GM12878 (cell line): ENCODE results near the gene BLCAP. TPM values are rescaled to one million over a fixed set of nuclear protein-coding genes. Genes with fewer than 3 reads are reported as not detected.

ENCODE experiments used
- BCL11A ChIP-seq: IDR thresholded peaks from 2 replicates; pipeline ENCODE4 v1.6.1; 2011; ENCODE audit warnings: low read depth, low read length
- BMI1 ChIP-seq: fragments of 450-650 bp; IDR thresholded peaks from 2 replicates; pipeline ENCODE4 v1.6.1; 2016; ENCODE audit warnings: mild to moderate bottlenecking, moderate library complexity, borderline replicate concordance
- CEBPB ChIP-seq, 2 experiments: fragments of 150-350 bp in 1 of 2; IDR thresholded peaks; 2 replicates each; pipeline ENCODE4 v1.6.1; 2012 to 2014; ENCODE audit warnings: low read depth in 2 of 2, low read length in 2 of 2, borderline replicate concordance in 1 of 2, inconsistent platforms in 1 of 2
- CREB1 ChIP-seq: IDR thresholded peaks from 2 replicates; pipeline ENCODE4 v1.6.1; 2012; ENCODE audit warnings: low read depth, mild to moderate bottlenecking, inconsistent platforms
- ESRRA ChIP-seq: IDR thresholded peaks from 2 replicates; pipeline ENCODE4 v1.6.1; 2012; ENCODE audit warnings: mild to moderate bottlenecking, low read length, improper control_type of control experiment
- ETV6 ChIP-seq, 2 experiments: fragments of 450-650 bp in 1 of 2; IDR thresholded peaks in 1 of 2; conservative IDR thresholded peaks in 1 of 2; 2 replicates each; pipeline ENCODE4 v1.6.1; 2014; ENCODE audit warnings: antibody characterized with exemption in 1 of 2, borderline replicate concordance in 1 of 2, low read depth in 1 of 2, mild to moderate bottlenecking in 1 of 2, moderate library complexity in 1 of 2
- IKZF2 ChIP-seq, 2 experiments: fragments of 450-650 bp; IDR thresholded peaks; 2 replicates each; pipeline ENCODE4 v1.6.1; 2017; ENCODE audit warnings: mild to moderate bottlenecking in 2 of 2, moderate library complexity in 2 of 2
- LARP7 ChIP-seq: fragments of 450-650 bp; IDR thresholded peaks from 2 replicates; pipeline ENCODE4 v1.6.1; 2017; ENCODE audit warnings: mild to moderate bottlenecking
- MTA3 ChIP-seq: IDR thresholded peaks from 2 replicates; pipeline ENCODE4 v1.6.1; 2012; ENCODE audit warnings: low read length, inconsistent platforms, borderline replicate concordance
- MYB ChIP-seq: fragments of 150-350 bp; IDR thresholded peaks from 2 replicates; pipeline ENCODE4 v1.6.1; 2014; ENCODE audit warnings: mild to moderate bottlenecking, low read depth, low read length, borderline replicate concordance
- NR2C1 ChIP-seq: fragments of 450-650 bp; IDR thresholded peaks from 2 replicates; pipeline ENCODE4 v1.6.1; 2017; ENCODE audit warnings: antibody characterized with exemption, mild to moderate bottlenecking, moderate library complexity
- PAX5 ChIP-seq: IDR thresholded peaks from 2 replicates; pipeline ENCODE4 v1.6.1; 2011; ENCODE audit warnings: low read depth, low read length, borderline replicate concordance
- PAX8 ChIP-seq: fragments of 450-650 bp; IDR thresholded peaks from 2 replicates; pipeline ENCODE4 v1.6.1; 2017; ENCODE audit warnings: mild to moderate bottlenecking, moderate library complexity
- RBBP5 ChIP-seq: fragments of 200-600 bp; sonication (generic); conservative IDR thresholded peaks from 2 replicates; pipeline ENCODE4 v1.6.1; 2016
- RCOR1 ChIP-seq: conservative IDR thresholded peaks from 2 replicates; pipeline ENCODE4 v1.6.1; 2012; ENCODE audit warnings: low read depth, low read length, improper control_type of control experiment
- RELB ChIP-seq: fragments of 450-650 bp; IDR thresholded peaks from 2 replicates; pipeline ENCODE4 v1.6.1; 2017; ENCODE audit warnings: low read depth, mild to moderate bottlenecking, moderate library complexity
- SIX5 ChIP-seq: IDR thresholded peaks from 2 replicates; pipeline ENCODE4 v1.6.1; 2011; ENCODE audit warnings: mild to moderate bottlenecking, low read depth, low read length, moderate library complexity; ENCODE audit not compliant: severe bottlenecking
- SMC3 ChIP-seq: IDR thresholded peaks from 2 replicates; pipeline ENCODE4 v1.6.1; 2011; ENCODE audit warnings: low read length, improper control_type of control experiment, borderline replicate concordance
- SREBF2 ChIP-seq: IDR thresholded peaks from 2 replicates; pipeline ENCODE4 v1.6.1; 2012; ENCODE audit warnings: mild to moderate bottlenecking, low read length
- SRF ChIP-seq, 2 experiments: IDR thresholded peaks; 2 replicates each; pipeline ENCODE4 v1.6.1; 2011; ENCODE audit warnings: low read depth in 2 of 2, low read length in 2 of 2, mild to moderate bottlenecking in 1 of 2, moderate library complexity in 1 of 2
- TARDBP ChIP-seq: IDR thresholded peaks from 2 replicates; pipeline ENCODE4 v1.6.1; 2016; ENCODE audit warnings: borderline replicate concordance
- TCF3 ChIP-seq: IDR thresholded peaks from 2 replicates; pipeline ENCODE4 v1.6.1; 2012; ENCODE audit warnings: low read depth, mild to moderate bottlenecking, low read length, borderline replicate concordance; ENCODE audit not compliant: insufficient read depth
- YBX1 ChIP-seq: fragments of 450-650 bp; IDR thresholded peaks from 2 replicates; pipeline ENCODE4 v1.6.1; 2016; ENCODE audit warnings: antibody characterized with exemption
- ZBTB4 ChIP-seq: fragments of 450-650 bp; formaldehyde crosslinking; IDR thresholded peaks from 2 replicates; pipeline ENCODE4 v1.4.0; 2022; ENCODE audit warnings: mild to moderate bottlenecking, moderate library complexity
- ZNF217 ChIP-seq: fragments of 450-650 bp; IDR thresholded peaks from 2 replicates; pipeline ENCODE4 v1.6.1; 2017; ENCODE audit warnings: antibody characterized with exemption, mild to moderate bottlenecking
- ZSCAN29 ChIP-seq: fragments of 450-650 bp; IDR thresholded peaks from 2 replicates; pipeline ENCODE4 v1.6.1; 2017; ENCODE audit warnings: mild to moderate bottlenecking, moderate library complexity
- polyA plus RNA-seq, 11 experiments: library from polyadenylated mRNA; depleted of rRNA in 4 of 11; unstranded in 6 of 11; stranded (reverse) in 5 of 11; fragments of >200 nt; fragmentation: Nextera tagmentation in 4 of 11; fragmentation: Illumina TruSeq in 1 of 11; extraction: Ambion mirVana in 4 of 11; extraction: Trizol in 1 of 11; gene quantifications; 1 replicate in 1 of 11; 2 replicates in 10 of 11; pipeline versions ENCODE4 v1.2.1 to v1.2.3, GENCODE V29; 2011 to 2016; ENCODE audit warnings: inconsistent platforms in 2 of 11, missing spikeins in 2 of 11, low read depth in 1 of 11
- total RNA-seq, 4 experiments: library from RNA; depleted of rRNA in 3 of 4; stranded (reverse); fragments of >200 nt in 3 of 4; fragmentation: Illumina TruSeq in 1 of 4; extraction: Trizol in 1 of 4; gene quantifications; 2 replicates each; pipeline versions ENCODE4 v1.2.1 to v1.2.3, GENCODE V29; 2013 to 2021
- TF ChIP-seq, protein P1 (sequence below): fragments of 450-650 bp; IDR thresholded peaks from 2 replicates; pipeline ENCODE4 v1.6.1; 2014; ENCODE audit warnings: mild to moderate bottlenecking

The BLCAP gene
- total and polyA plus RNA-seq, 10 of the 15 experiments (the other 5 are each of a cell fraction or from before 2014, with no cell fraction given), result 24.6 to 62.3 (median 47.3) TPM

GRCh38 chr20:37534401-37535157, 6.9 kb upstream of the BLCAP start (continued):
- TF ChIP-seq MYB (no peak), ZNF217 (no peak), ETV6 (conservative IDR thresholded peaks at IDR 0.05 in 1 of 2, IDR thresholded peaks at IDR 0.05 in 1 of 2; ENCODE audit: borderline replicate concordance in 1 of 2, low read depth in 1 of 2) (no peak), MTA3 (no peak), CEBPB (IDR thresholded peaks at IDR 0.05; ENCODE audit: borderline replicate concordance in 1 of 2, low read depth in 2 of 2, low read length in 2 of 2) (no peak), ZBTB4 (CRISPR knock-in tag) (no peak), TCF3 (no peak), BCL11A (no peak), RBBP5 (no peak), ESRRA (no peak), ZSCAN29 (no peak), LARP7 (no peak), PAX8 (no peak), RCOR1 (no peak), TARDBP (no peak), SMC3 (peak; percentile 67; the same call in 1 of the 2 replicates), RELB (peak; percentile 85), SREBF2 (no peak), PAX5 (0 out of 2 replicates have a peak, but pooled peaks have one; percentile 18), SRF (IDR thresholded peaks at IDR 0.05; ENCODE audit: low read depth in 2 of 2, low read length in 2 of 2) (0 out of 4 replicates have a peak, but pooled peaks of 1 of the 2 experiments have one; percentile 49), BMI1 (no peak), IKZF2 (IDR thresholded peaks at IDR 0.05) (peak; percentile 49 to 53; a peak in 3 of 4 replicates), NR2C1 (no peak), YBX1 (no peak), CREB1 (peak; percentile 30; the same call in 1 of the 2 replicates), SIX5 (no peak)
- TF ChIP-seq, protein P1, sequence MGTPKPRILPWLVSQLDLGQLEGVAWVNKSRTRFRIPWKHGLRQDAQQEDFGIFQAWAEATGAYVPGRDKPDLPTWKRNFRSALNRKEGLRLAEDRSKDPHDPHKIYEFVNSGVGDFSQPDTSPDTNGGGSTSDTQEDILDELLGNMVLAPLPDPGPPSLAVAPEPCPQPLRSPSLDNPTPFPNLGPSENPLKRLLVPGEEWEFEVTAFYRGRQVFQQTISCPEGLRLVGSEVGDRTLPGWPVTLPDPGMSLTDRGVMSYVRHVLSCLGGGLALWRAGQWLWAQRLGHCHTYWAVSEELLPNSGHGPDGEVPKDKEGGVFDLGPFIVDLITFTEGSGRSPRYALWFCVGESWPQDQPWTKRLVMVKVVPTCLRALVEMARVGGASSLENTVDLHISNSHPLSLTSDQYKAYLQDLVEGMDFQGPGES, result no peak
